Mammary epithelial cell (primary cell): ENCODE measurements around the gene GNAL.

Experiments used
- EZH2 ChIP-seq: IDR thresholded peaks from 2 replicates; pipeline ENCODE4 v1.6.1; 2012; ENCODE audit warnings: low read length, inconsistent platforms, borderline replicate concordance
- TF ChIP-seq, protein P1 (sequence below), 2 donors: IDR thresholded peaks in 1 of 2; conservative IDR thresholded peaks in 1 of 2; 2 replicates each; pipeline ENCODE4 v1.5.1; 2011 to 2012; ENCODE audit warnings: inconsistent platforms in 2 of 2, low read length in 2 of 2, mild to moderate bottlenecking in 2 of 2, control low read depth in 1 of 2, low read depth in 1 of 2; ENCODE audit not compliant: insufficient read depth in 1 of 2; ENCODE audit errors: extremely low read depth in 1 of 2

GRCh38 chr18:11754979-11755378 lies 65.9 kb downstream of the GNAL start:
- TF ChIP-seq, protein P1, sequence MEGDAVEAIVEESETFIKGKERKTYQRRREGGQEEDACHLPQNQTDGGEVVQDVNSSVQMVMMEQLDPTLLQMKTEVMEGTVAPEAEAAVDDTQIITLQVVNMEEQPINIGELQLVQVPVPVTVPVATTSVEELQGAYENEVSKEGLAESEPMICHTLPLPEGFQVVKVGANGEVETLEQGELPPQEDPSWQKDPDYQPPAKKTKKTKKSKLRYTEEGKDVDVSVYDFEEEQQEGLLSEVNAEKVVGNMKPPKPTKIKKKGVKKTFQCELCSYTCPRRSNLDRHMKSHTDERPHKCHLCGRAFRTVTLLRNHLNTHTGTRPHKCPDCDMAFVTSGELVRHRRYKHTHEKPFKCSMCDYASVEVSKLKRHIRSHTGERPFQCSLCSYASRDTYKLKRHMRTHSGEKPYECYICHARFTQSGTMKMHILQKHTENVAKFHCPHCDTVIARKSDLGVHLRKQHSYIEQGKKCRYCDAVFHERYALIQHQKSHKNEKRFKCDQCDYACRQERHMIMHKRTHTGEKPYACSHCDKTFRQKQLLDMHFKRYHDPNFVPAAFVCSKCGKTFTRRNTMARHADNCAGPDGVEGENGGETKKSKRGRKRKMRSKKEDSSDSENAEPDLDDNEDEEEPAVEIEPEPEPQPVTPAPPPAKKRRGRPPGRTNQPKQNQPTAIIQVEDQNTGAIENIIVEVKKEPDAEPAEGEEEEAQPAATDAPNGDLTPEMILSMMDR (conservative IDR thresholded peaks at IDR 0.05 in 1 of 2, IDR thresholded peaks at IDR 0.05 in 1 of 2; ENCODE audit: extremely low read depth in 1 of 2, insufficient read depth in 1 of 2, low read depth in 1 of 2, low read length in 2 of 2), result no peak
- TF ChIP-seq EZH2, result no peak
